Measurements from ENCODE around the gene SORBS2. TPM values are rescaled to one million over a fixed set of nuclear protein-coding genes. Genes with fewer than 3 reads are reported as not detected.

The SORBS2 gene
- total RNA-seq, 1 donor from 2014 or later = 33.6 TPM

GRCh38 chr4:185654965-185655554, 156.9 kb downstream of the SORBS2 start:
- Mint-ChIP-seq H3K4me3 (ENCODE audit: unreplicated experiment) (no peak overlapping the region), H3K27ac (ENCODE audit: unreplicated experiment) (peak overlapping the region; percentile 87), H3K36me3 (ENCODE audit: unreplicated experiment) (peaks cover 11% of the 10 kb centered on the region), H3K9me3 (ENCODE audit: unreplicated experiment) (no peaks in the 10 kb centered on the region), H3K27me3 (ENCODE audit: unreplicated experiment) (no peaks in the 10 kb centered on the region), H3K4me1 (ENCODE audit: unreplicated experiment) (peaks cover 36% of the 10 kb centered on the region)
- no peak for TF ChIP-seq CTCF (IDR thresholded peaks at IDR 0.05)
- DNase-seq (ENCODE audit: extremely low spot score, unreplicated experiment) = no peak

- H3K36me3 Mint-ChIP-seq (ENCODE audit: unreplicated experiment) = peaks cover 10% of the 10 kb centered on the region
- peaks cover 36% of the 10 kb centered on the region for H3K4me1 Mint-ChIP-seq (ENCODE audit: unreplicated experiment)
- no peaks in the 10 kb centered on the region for H3K9me3 Mint-ChIP-seq (ENCODE audit: unreplicated experiment)
Measured at GRCh38 chr4:185654311-185654710, 157.7 kb downstream of the SORBS2 start.

GRCh38 chr4:185651851-185652250, 160.1 kb downstream of the SORBS2 start:
- Mint-ChIP-seq H3K27ac (ENCODE audit: unreplicated experiment) (no peak overlapping the region), H3K9me3 (ENCODE audit: unreplicated experiment) (no peaks in the 10 kb centered on the region), H3K4me1 (ENCODE audit: unreplicated experiment) (peaks cover 30% of the 10 kb centered on the region), H3K4me3 (ENCODE audit: unreplicated experiment) (no peak overlapping the region), H3K27me3 (ENCODE audit: unreplicated experiment) (no peaks in the 10 kb centered on the region), H3K36me3 (ENCODE audit: unreplicated experiment) (peaks cover 14% of the 10 kb centered on the region)
- no peak for DNase-seq (ENCODE audit: extremely low spot score, unreplicated experiment)
- TF ChIP-seq CTCF (IDR thresholded peaks at IDR 0.05) = no peak

More at GRCh38 chr4:185654311-185654710, 157.7 kb downstream of the SORBS2 start:
- Mint-ChIP-seq H3K27ac (ENCODE audit: unreplicated experiment) (peak overlapping the region; percentile 87), H3K4me3 (ENCODE audit: unreplicated experiment) (no peak overlapping the region), H3K27me3 (ENCODE audit: unreplicated experiment) (no peaks in the 10 kb centered on the region)
- DNase-seq (ENCODE audit: extremely low spot score, unreplicated experiment) = no peak
- no peak for TF ChIP-seq CTCF (IDR thresholded peaks at IDR 0.05)

- TF ChIP-seq CTCF (IDR thresholded peaks at IDR 0.05) = no peak
- Mint-ChIP-seq H3K4me3 (ENCODE audit: unreplicated experiment) (no peak overlapping the region), H3K9me3 (ENCODE audit: unreplicated experiment) (no peaks in the 10 kb centered on the region), H3K27ac (ENCODE audit: unreplicated experiment) (no peak overlapping the region), H3K27me3 (ENCODE audit: unreplicated experiment) (no peaks in the 10 kb centered on the region), H3K4me1 (ENCODE audit: unreplicated experiment) (peaks cover 23% of the 10 kb centered on the region), H3K36me3 (ENCODE audit: unreplicated experiment) (peaks cover 16% of the 10 kb centered on the region)
- DNase-seq (ENCODE audit: extremely low spot score, unreplicated experiment) = no peak
Measured at GRCh38 chr4:185651137-185651677, 160.8 kb downstream of the SORBS2 start.

GRCh38 chr4:185648631-185649030, 163.4 kb downstream of the SORBS2 start:
- Mint-ChIP-seq H3K36me3 (ENCODE audit: unreplicated experiment) (peaks cover 34% of the 10 kb centered on the region), H3K4me3 (ENCODE audit: unreplicated experiment) (no peak overlapping the region), H3K4me1 (ENCODE audit: unreplicated experiment) (no peaks in the 10 kb centered on the region), H3K27me3 (ENCODE audit: unreplicated experiment) (no peaks in the 10 kb centered on the region), H3K27ac (ENCODE audit: unreplicated experiment) (no peak overlapping the region), H3K9me3 (ENCODE audit: unreplicated experiment) (no peaks in the 10 kb centered on the region)
- TF ChIP-seq CTCF (IDR thresholded peaks at IDR 0.05) = no peak
- DNase-seq (ENCODE audit: extremely low spot score, unreplicated experiment) = no peak

Measured in osteocyte (in vitro differentiated cells).